Esophagus muscularis mucosa (tissue), 4 donors: ENCODE results near the gene SPRED1. TPM values are rescaled to one million over a fixed set of nuclear protein-coding genes. Genes with fewer than 3 reads are reported as not detected.

ENCODE experiments used
- DNase-seq: peaks from one replicate; pipeline ENCODE4 v3.0.0-alpha.2; 2017; ENCODE audit errors: extremely low spot score
- H3K27ac ChIP-seq, 4 donors: fragments of 200-600 bp; sonication (generic); replicated peaks in 1 of 4; 1 replicate in 3 of 4; 2 replicates in 1 of 4; pipeline ENCODE4 v1.5.1; 2016 to 2019; ENCODE audit warnings: mild to moderate bottlenecking in 1 of 4
- H3K27me3 ChIP-seq, 4 donors: fragments of 200-600 bp; sonication (generic); one replicate each; pipeline versions ENCODE4 v1.5.1 to v1.6.0; 2016 to 2019
- H3K36me3 ChIP-seq, 4 donors: fragments of 200-600 bp; sonication (generic); one replicate each; pipeline ENCODE4 v1.5.1; 2016 to 2019
- H3K4me1 ChIP-seq, 4 donors: fragments of 200-600 bp; sonication (generic); one replicate each; pipeline ENCODE4 v1.5.1; 2016 to 2019
- H3K4me3 ChIP-seq, 4 donors: fragments of 200-600 bp; sonication (generic); 1 replicate in 2 of 4; 2 replicates in 2 of 4; pipeline ENCODE4 v1.5.1; 2016 to 2019; ENCODE audit warnings: mild to moderate bottlenecking in 4 of 4, moderate library complexity in 1 of 4
- H3K9me3 ChIP-seq, 4 donors: fragments of 200-600 bp; sonication (generic); 1 replicate in 3 of 4; 2 replicates in 1 of 4; pipeline ENCODE4 v1.5.1; 2016 to 2019
- CTCF ChIP-seq, 3 experiments: fragments of 200-600 bp in 2 of 3; fragments of 450-650 bp in 1 of 3; sonication (generic) in 2 of 3; IDR thresholded peaks; one replicate each; pipeline ENCODE4 v1.5.1; 2017 to 2019; ENCODE audit warnings: antibody characterized with exemption in 3 of 3, mild to moderate bottlenecking in 2 of 3, moderate library complexity in 1 of 3
- EP300 ChIP-seq: sonication (generic); formaldehyde crosslinking; IDR thresholded peaks from one replicate; pipeline ENCODE4 v1.6.1; 2017; ENCODE audit warnings: antibody characterized with exemption
- POLR2A ChIP-seq: fragments of 450-650 bp; IDR thresholded peaks from one replicate; pipeline ENCODE4 v1.6.1; 2017; ENCODE audit warnings: antibody characterized with exemption, moderate library complexity, mild to moderate bottlenecking, low read depth
- POLR2AphosphoS5 ChIP-seq, 2 donors: sonication (generic); formaldehyde crosslinking; IDR thresholded peaks; one replicate each; pipeline ENCODE4 v1.6.1; 2017; ENCODE audit warnings: antibody characterized with exemption in 2 of 2
- WGBS: methylation state at CpG from one replicate; pipeline ENCODE4 v1.1.5; 2018; 5-methylcytosine and 5-hydroxymethylcytosine counted together
- intact Hi-C: fragments of 100-400 bp; cut with DNase I; formaldehyde crosslinking; loops from one replicate; pipeline ENCODE4 v1.15.1; 2023
- total RNA-seq, 4 donors: library from RNA; depleted of rRNA; stranded (reverse); fragments of >200 nt; gene quantifications; one replicate each; pipeline versions ENCODE4 v1.1.0 to v1.2.1, GENCODE V29; 2016

SPRED1 gene
- total RNA-seq, 4 donors from 2014 or later: 14.5 to 31.1 (median 19.0) TPM

DNA sequence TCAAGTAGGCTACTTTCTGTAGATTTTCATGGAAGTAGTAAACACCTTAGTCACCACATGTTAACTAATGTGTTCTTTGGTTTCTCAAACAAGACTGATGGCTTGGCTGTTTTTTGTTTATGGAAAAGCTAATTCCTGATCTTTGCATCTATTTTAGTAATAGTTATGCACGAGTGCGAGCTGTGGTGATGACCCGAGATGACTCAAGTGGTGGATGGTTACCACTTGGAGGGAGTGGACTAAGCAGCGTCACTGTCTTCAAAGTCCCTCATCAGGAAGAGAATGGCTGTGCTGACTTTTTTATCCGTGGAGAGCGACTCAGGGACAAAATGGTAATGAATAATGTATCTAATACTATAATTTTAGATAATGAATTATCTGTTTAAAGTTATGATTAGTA, 46.6 kb downstream of the SPRED1 start:
- H3K27ac ChIP-seq: no peak overlapping the region

DNA sequence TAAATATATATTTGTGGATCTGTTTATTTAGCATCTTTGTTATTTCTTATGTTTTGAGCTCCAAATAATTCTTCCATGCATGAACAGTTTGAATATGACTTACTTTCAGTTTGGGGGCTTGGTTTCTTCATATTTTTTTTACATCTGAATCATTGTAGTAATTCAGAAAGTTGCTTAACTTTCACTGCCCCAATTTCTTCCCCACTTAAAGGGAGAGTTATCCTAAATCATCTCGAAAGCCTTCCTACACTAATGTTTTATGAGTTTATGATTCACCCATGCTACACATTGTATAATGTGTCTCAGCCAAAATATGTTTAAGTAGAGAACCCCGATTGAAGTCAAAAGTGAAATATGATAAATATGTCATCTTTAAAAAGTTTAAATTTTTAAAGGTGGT, 47.8 kb downstream of the SPRED1 start:
- 55% methylated on average over 2 of the region's 2 CpGs for WGBS
- no peaks in the 10 kb centered on the region for H3K27me3 ChIP-seq
- H3K4me3 ChIP-seq: no peak overlapping the region
- H3K36me3 ChIP-seq: no peaks in the 10 kb centered on the region
- peaks cover 0 to 12% (median 3%) of the 10 kb centered on the region in 4 donors for H3K4me1 ChIP-seq
- no peaks in the 10 kb centered on the region for H3K9me3 ChIP-seq
- TF ChIP-seq EP300 (no peak), POLR2A (no peak), POLR2AphosphoS5 (IDR thresholded peaks at IDR 0.05) (no peak), CTCF (IDR thresholded peaks at IDR 0.05) (no peak)
- intact Hi-C loops: no loop called here
- H3K27ac ChIP-seq: no peak overlapping the region
- no peak for DNase-seq

More for the DNA sequence above, 46.6 kb downstream of the SPRED1 start:
- 75% methylated on average over 6 of the region's 6 CpGs for WGBS
- Histone ChIP-seq H3K36me3 (no peaks in the 10 kb centered on the region), H3K27me3 (no peaks in the 10 kb centered on the region), H3K4me1 (peaks cover 0 to 13% (median 7%) of the 10 kb centered on the region in 4 donors), H3K4me3 (no peak overlapping the region), H3K9me3 (no peaks in the 10 kb centered on the region)
- intact Hi-C loops: no loop called here
- TF ChIP-seq EP300 (no peak), POLR2AphosphoS5 (IDR thresholded peaks at IDR 0.05) (no peak), CTCF (IDR thresholded peaks at IDR 0.05) (no peak), POLR2A (no peak)
- no peak for DNase-seq

DNA sequence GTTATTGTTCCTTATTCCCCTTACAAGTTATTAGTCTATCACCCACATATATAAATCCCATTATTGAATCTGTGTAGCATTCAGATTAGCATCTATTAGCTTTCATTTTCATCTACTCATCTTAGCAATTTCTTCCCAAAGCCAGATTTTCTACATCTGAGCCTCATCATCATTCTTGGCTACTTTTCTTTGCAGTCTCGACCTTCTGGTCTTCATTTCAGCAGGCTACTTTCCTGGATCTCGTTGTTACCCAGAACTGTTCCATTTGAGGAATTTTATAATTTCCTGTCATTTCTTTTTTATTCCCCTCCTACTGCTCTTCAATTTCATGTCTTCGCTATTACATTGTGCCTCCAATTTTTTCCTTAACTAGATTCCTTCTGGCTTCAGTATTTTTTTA, 51.8 kb downstream of the SPRED1 start:
- Histone ChIP-seq H3K27me3 (no peaks in the 10 kb centered on the region), H3K9me3 (no peaks in the 10 kb centered on the region), H3K27ac (peak overlapping the region in 1 of 4 donors; percentile 40), H3K4me1 (peaks cover 0 to 3% (median 1%) of the 10 kb centered on the region in 4 donors), H3K36me3 (peaks cover 0 to 3% (median 0%) of the 10 kb centered on the region in 4 donors), H3K4me3 (no peak overlapping the region)
- 61% methylated on average over 3 of the region's 3 CpGs for WGBS
- TF ChIP-seq POLR2AphosphoS5 (IDR thresholded peaks at IDR 0.05): no peak
- no peak for TF ChIP-seq POLR2A
- no peak for TF ChIP-seq EP300
- no peak for DNase-seq
- intact Hi-C loops: no loop called here

GRCh38 chr15:38307251-38307650, 54.6 kb downstream of the SPRED1 start:
- 76% methylated on average over 2 of the region's 2 CpGs for WGBS
- H3K4me3 ChIP-seq: no peak overlapping the region
- H3K27me3 ChIP-seq: no peaks in the 10 kb centered on the region
- no peak overlapping the region for H3K27ac ChIP-seq
- no peaks in the 10 kb centered on the region for H3K9me3 ChIP-seq
- H3K4me1 ChIP-seq: peaks cover 0 to 3% (median 0%) of the 10 kb centered on the region in 4 donors
- no peak for DNase-seq
- H3K36me3 ChIP-seq: peaks cover 0 to 3% (median 0%) of the 10 kb centered on the region in 4 donors
- intact Hi-C loops: no loop called here
- TF ChIP-seq CTCF (IDR thresholded peaks at IDR 0.05) (no peak), POLR2AphosphoS5 (IDR thresholded peaks at IDR 0.05) (no peak), EP300 (no peak), POLR2A (no peak)

- H3K9me3 ChIP-seq: no peaks in the 10 kb centered on the region
- TF ChIP-seq EP300: no peak
- TF ChIP-seq CTCF (IDR thresholded peaks at IDR 0.05): no peak
- TF ChIP-seq POLR2A: no peak
- no peak for TF ChIP-seq POLR2AphosphoS5 (IDR thresholded peaks at IDR 0.05)
- peaks cover 0 to 3% (median 0%) of the 10 kb centered on the region in 4 donors for H3K36me3 ChIP-seq
- H3K4me3 ChIP-seq: no peak overlapping the region
- H3K27me3 ChIP-seq: no peaks in the 10 kb centered on the region
- peaks cover 0 to 3% (median 0%) of the 10 kb centered on the region in 4 donors for H3K4me1 ChIP-seq
- DNase-seq: no peak
- no peak overlapping the region for H3K27ac ChIP-seq
- WGBS: 86% methylated on average over 5 of the region's 5 CpGs
- intact Hi-C loops: no loop called here
Measured at GRCh38 chr15:38307861-38308641, 55.4 kb downstream of the SPRED1 start.
